Measurements from ENCODE around the gene BCL2.

BCL2 gene

GRCh38 chr18:63272638-63273037, 46.9 kb downstream of the BCL2 start:
- DNase-seq (ENCODE audit: low read depth): no peak
- TF ChIP-seq, protein P1, sequence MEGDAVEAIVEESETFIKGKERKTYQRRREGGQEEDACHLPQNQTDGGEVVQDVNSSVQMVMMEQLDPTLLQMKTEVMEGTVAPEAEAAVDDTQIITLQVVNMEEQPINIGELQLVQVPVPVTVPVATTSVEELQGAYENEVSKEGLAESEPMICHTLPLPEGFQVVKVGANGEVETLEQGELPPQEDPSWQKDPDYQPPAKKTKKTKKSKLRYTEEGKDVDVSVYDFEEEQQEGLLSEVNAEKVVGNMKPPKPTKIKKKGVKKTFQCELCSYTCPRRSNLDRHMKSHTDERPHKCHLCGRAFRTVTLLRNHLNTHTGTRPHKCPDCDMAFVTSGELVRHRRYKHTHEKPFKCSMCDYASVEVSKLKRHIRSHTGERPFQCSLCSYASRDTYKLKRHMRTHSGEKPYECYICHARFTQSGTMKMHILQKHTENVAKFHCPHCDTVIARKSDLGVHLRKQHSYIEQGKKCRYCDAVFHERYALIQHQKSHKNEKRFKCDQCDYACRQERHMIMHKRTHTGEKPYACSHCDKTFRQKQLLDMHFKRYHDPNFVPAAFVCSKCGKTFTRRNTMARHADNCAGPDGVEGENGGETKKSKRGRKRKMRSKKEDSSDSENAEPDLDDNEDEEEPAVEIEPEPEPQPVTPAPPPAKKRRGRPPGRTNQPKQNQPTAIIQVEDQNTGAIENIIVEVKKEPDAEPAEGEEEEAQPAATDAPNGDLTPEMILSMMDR (IDR thresholded peaks at IDR 0.05; ENCODE audit: low read depth, low read length, missing control alignments): no peak
- no peak overlapping the region for H3K4me3 ChIP-seq (ENCODE audit: low read depth, low read length)

DNA sequence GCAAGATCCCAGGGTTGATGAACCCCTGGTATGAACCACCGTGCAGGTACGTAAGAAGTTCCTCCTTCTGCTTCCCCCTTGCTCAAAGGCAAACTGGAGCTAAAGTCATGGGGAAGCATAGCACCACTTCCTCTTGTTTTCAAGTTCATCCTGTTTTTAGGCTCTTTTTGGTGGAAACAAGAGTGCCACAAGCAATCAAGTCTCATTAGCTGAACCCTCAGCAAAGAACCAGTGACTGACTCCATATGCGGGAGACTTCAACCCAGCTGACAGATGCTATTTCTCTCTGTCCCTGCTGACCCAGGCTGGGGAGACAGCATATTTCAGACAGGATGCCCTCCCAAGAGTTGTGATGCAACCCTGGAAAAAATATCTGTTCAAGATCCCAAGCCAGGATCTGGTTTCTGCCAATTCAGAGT, 47.7 kb downstream of the BCL2 start:
- TF ChIP-seq, protein P1 (IDR thresholded peaks at IDR 0.05; ENCODE audit: low read depth, low read length, missing control alignments): no peak
- H3K4me3 ChIP-seq (ENCODE audit: low read depth, low read length): no peak overlapping the region
- no peak for DNase-seq (ENCODE audit: low read depth)

DNA sequence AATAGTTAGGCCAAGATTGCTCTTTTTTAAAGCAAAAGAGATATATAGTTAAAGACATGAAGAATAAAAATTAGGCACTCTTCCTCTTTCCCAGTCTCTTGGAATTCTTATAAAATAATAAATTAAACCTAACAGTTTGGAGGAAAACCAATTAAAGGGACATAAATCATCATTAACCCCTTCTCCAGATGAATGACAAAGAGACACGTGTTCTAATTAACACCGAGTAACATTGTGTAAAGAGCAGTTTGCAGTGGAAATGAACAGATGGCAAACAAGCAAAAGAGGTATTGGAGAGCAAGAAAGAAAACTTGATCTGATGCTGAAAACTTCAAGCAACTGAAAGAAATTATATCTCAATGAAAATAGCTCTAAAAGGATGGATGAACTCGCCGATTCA, 48.4 kb downstream of the BCL2 start:
- DNase-seq (ENCODE audit: low read depth): no peak
- H3K4me3 ChIP-seq (ENCODE audit: low read depth, low read length): no peak overlapping the region
- TF ChIP-seq, protein P1 (IDR thresholded peaks at IDR 0.05; ENCODE audit: low read depth, low read length, missing control alignments): no peak

DNA sequence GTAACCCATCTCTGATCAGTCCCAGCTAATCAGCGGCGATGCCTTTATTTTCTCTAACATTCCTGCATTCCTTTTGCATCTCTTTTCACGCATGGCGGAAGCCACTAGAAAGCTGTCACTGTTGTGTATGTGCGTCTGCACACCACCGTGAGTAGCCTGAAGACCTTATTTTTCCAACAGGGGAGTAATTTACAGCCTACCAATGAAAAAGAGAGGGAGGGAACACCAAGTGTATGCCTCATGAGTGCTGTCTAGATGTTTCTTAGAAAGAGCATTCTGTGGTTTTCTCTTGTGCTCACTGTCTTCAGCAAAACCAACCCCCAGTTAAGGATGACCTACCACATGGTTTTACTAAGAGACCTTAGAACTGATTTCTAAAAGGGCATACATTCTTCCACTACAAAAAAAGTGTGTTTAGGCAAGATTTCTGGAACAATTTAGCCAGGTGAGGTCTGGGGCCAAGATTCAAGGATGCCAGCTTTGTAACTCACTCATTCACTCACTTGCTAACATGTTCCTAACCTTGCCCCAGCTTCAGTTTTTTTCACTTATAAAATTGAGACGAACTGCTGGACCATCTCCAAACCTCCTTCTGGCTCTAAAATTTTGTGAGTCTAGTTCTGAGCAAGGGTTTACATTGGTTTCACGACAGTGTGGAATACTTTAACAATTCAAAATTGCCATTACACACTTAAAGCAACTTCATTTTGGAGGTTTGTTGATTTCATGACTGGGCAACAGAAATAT, 51.4 kb downstream of the BCL2 start:
- H3K4me3 ChIP-seq (ENCODE audit: low read depth, low read length): no peak overlapping the region
- TF ChIP-seq, protein P1 (IDR thresholded peaks at IDR 0.05; ENCODE audit: low read depth, low read length, missing control alignments): no peak
- no peak for DNase-seq (ENCODE audit: low read depth)

DNA sequence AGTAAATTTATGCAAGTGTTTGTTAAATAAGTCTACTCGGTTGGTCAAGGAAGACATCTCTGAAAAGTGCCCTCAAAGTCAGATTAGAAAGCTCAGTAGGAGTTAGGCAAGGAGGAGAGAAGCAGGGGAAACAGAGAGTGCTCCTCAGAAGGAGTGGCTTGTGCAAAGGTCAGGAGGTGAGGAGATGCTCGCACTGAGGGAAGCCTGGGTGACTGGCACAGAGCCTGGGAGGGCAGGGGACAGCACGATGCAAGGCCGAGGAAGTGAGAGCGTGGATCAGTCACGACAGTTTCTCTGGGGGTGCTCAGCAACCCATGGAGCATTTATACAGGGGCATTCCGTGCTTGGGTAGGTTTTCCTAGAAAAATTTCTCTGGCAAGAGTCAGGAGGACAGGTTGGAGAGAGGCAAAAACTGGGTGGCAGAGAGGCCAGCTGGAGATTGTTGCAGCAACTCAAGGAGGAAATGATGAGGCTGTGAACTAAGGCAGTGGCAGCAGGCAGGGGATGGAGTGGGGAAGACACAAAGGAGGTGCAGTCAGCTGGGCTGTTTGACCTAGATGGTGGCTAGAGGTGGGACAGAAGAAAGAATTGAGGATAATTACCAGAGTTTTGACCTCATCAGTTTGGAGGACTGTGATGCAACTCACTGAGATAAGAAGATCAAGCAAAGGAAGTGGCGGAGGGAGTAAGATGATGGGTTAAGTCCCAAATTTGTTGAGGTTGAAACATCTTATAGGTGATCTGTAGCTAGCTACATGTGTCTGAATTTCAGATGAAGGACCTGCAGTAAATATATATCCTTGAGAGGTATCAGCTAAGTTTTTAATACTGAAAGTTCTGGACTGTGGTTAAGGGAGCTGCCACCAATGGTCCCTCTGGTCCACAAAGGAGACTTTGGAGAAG, 52.4 kb downstream of the BCL2 start:
- no peak overlapping the region for H3K4me3 ChIP-seq (ENCODE audit: low read depth, low read length)
- TF ChIP-seq, protein P1 (IDR thresholded peaks at IDR 0.05; ENCODE audit: low read depth, low read length, missing control alignments): no peak
- no peak for DNase-seq (ENCODE audit: low read depth)

DNA sequence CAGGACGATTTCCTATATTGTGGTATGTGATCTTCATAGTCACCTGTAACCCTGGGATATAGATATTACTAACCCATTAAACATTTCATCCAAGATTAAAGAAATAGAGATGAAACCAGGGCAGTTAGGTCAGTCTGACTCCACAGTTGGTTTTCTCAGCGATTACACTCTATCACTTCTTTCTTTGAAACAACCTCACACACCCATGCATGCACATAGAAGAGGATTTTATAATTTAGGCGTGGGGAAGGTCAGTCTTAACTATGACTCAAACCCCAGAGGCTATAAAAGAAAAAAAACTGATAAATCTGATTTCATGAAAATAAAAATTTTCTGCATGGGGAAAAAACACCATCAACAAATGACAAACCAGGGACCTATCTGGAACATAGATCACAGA, 54.2 kb downstream of the BCL2 start:
- TF ChIP-seq, protein P1 (IDR thresholded peaks at IDR 0.05; ENCODE audit: low read depth, low read length, missing control alignments): no peak
- H3K4me3 ChIP-seq (ENCODE audit: low read depth, low read length): no peak overlapping the region
- DNase-seq (ENCODE audit: low read depth): no peak

Data from GM12864 (cell line).